ENCODE data around the gene CEP78.
"Not testable (repeated sequence)": the region's sequence is repeated elsewhere in the genome, so short reads cannot be mapped to it uniquely, and the experiment has no call there.

CEP78 gene

DNA sequence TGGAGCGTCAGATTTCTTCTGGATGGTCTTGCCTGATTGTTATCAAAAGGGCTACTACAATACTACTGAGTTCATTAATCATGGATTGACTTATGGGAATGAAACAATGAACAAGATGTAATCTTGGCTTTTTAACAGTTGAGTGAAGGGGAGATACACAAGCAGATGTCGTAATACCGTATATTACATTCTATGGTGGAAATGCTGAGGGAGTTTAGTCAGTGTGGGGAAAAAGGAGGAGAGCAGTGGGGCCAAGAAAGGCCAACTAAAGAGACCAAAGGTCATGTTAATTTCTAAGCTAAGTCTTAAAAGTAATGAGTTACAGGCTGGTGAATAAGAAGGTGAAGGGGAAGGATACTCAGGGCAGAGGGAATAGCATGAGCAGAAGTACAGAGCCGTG is 32.0 kb downstream of the CEP78 start:
- no peak overlapping the region for H3K4me3 ChIP-seq (ENCODE audit: low read length)
- H3K9ac ChIP-seq (ENCODE audit: low read length), result no peak overlapping the region
- no peak overlapping the region for H3K27ac ChIP-seq (ENCODE audit: low read length)
- no peaks in the 10 kb centered on the region for H3K9me3 ChIP-seq (ENCODE audit: control insufficient read depth, low read depth, low read length)
- H3K4me1 ChIP-seq (ENCODE audit: control insufficient read depth, low read depth, low read length), result no peaks in the 10 kb centered on the region
- H3K36me3 ChIP-seq (ENCODE audit: control insufficient read depth, low read depth, low read length), result peaks cover 70% of the 10 kb centered on the region
- H3K27me3 ChIP-seq (ENCODE audit: control insufficient read depth, insufficient read depth, low read length), result no peaks in the 10 kb centered on the region

DNA sequence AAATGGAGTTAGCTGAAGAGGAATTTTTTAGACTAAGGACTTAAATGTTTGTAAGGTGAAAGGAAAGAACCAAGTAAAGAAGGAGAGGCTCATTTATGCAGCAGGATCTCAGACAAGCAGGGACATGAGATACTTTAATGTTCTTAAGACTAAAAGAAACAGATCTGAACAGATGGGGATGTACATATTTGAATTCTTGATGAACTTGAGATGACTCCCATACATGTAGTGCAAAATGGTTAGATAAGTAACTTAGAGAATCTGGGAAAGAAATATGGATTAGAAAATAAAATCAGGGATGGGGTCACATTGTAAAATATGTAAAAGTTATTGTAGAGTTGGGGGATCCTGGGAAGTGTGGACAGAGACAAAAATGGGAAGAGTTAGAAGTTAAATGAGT is 33.9 kb downstream of the CEP78 start:
- Histone ChIP-seq H3K36me3 (ENCODE audit: control insufficient read depth, low read depth, low read length) (peaks cover 63% of the 10 kb centered on the region), H3K4me3 (ENCODE audit: low read length) (no peak overlapping the region), H3K9me3 (ENCODE audit: control insufficient read depth, low read depth, low read length) (no peaks in the 10 kb centered on the region), H3K4me1 (ENCODE audit: control insufficient read depth, low read depth, low read length) (no peaks in the 10 kb centered on the region), H3K27ac (ENCODE audit: low read length) (no peak overlapping the region), H3K9ac (ENCODE audit: low read length) (no peak overlapping the region), H3K27me3 (ENCODE audit: control insufficient read depth, insufficient read depth, low read length) (no peaks in the 10 kb centered on the region)

DNA sequence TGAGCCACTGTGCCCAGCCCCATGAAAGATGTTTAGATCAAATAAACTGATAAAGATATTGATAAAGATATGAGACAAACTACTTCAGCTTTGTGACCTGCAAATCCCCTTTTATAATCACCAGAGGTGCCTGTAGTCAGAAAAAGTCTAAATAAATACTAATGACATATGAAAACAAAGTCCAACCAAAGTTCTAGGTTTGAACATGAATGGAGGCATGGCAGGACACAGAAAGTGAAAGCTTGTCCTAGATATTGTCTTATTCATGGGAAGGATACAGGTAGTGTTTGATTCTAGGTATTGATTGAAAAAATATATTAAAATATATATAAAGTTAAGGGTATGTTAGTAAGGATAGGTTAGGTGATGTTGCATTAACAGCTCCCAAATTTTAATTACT is 36.4 kb downstream of the CEP78 start:
- Histone ChIP-seq H3K4me1 (ENCODE audit: control insufficient read depth, low read depth, low read length) (no peaks in the 10 kb centered on the region), H3K27ac (ENCODE audit: low read length) (no peak overlapping the region), H3K36me3 (ENCODE audit: control insufficient read depth, low read depth, low read length) (peaks cover 38% of the 10 kb centered on the region), H3K4me3 (ENCODE audit: low read length) (no peak overlapping the region), H3K27me3 (ENCODE audit: control insufficient read depth, insufficient read depth, low read length) (no peaks in the 10 kb centered on the region), H3K9me3 (ENCODE audit: control insufficient read depth, low read depth, low read length) (no peaks in the 10 kb centered on the region), H3K9ac (ENCODE audit: low read length) (no peak overlapping the region)

DNA sequence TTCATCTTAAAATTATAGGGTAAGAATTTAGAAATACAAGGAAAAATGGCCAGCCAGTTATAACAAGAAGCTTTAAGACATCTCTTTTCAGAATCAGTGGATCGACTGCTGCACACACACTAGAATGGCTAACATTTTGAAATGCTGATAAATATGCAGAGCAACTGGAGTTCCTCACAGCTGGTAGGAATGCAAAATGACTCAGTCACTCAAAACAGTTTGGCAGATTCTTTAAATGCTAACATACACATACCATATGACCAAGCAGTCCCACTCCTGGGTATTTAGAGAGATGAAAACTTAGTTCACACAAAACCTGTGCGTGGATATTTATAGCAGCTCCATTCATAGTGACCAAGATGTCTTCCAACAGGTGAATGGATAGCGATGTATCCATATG is 37.9 kb downstream of the CEP78 start:
- no peaks in the 10 kb centered on the region for H3K9me3 ChIP-seq (ENCODE audit: control insufficient read depth, low read depth, low read length)
- no peak overlapping the region for H3K4me3 ChIP-seq (ENCODE audit: low read length)
- no peaks in the 10 kb centered on the region for H3K4me1 ChIP-seq (ENCODE audit: control insufficient read depth, low read depth, low read length)
- no peaks in the 10 kb centered on the region for H3K27me3 ChIP-seq (ENCODE audit: control insufficient read depth, insufficient read depth, low read length)
- no peak overlapping the region for H3K27ac ChIP-seq (ENCODE audit: low read length)
- H3K36me3 ChIP-seq (ENCODE audit: control insufficient read depth, low read depth, low read length), result peaks cover 27% of the 10 kb centered on the region
- H3K9ac ChIP-seq (ENCODE audit: low read length), result no peak overlapping the region

DNA sequence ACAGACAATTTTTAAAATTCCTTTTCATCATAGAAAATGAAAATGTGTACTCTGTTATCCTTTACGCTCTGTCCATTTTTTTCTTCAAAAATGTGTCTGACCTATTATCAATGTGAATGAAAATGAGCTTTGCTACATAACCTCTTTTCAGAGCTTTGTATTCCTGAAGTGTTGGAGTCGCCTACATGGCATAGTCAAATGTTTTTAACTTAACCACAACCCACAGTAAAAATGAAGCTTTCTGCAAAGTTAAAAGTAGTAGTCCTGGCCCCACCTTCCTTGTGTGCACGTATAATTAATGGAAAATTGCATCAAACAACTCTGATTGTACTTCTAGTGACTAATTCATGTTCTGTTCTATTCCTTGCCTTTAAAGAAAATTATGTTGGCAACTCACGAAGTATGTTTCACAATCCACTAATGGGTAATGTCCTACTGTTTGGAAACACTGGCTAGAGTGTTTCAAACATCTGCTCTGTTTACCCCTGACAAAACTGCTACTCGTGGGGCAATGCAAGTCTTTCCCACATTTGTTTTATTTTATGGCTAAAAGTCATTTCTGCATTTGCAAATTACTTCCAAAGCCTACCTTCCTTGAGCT is 42.4 kb downstream of the CEP78 start:
- no peaks in the 10 kb centered on the region for H3K36me3 ChIP-seq (ENCODE audit: control insufficient read depth, low read depth, low read length)
- H3K9me3 ChIP-seq (ENCODE audit: control insufficient read depth, low read depth, low read length), result no peaks in the 10 kb centered on the region
- H3K4me1 ChIP-seq (ENCODE audit: control insufficient read depth, low read depth, low read length), result no peaks in the 10 kb centered on the region
- H3K27ac ChIP-seq (ENCODE audit: low read length), result no peak overlapping the region
- H3K27me3 ChIP-seq (ENCODE audit: control insufficient read depth, insufficient read depth, low read length), result no peaks in the 10 kb centered on the region
- no peak overlapping the region for H3K9ac ChIP-seq (ENCODE audit: low read length)
- no peak overlapping the region for H3K4me3 ChIP-seq (ENCODE audit: low read length)

DNA sequence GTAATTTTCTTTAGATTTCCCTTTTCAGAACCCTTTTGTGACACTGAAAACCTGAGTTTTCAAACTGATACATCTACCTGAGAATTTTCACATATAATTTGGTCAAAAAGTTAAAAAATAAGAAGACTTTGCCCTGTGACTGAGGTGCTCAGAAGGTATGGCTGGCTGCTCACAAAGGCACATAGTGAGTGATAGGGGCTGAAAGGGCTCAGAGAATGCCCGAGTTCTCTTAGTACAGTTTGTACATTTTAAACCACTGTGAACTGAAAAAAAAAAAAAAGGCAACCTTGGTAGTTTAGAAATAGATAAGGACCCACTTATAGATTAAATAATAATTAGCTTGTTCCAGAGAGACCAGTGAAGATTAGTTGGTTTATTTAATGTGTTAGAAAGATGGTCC is 42.9 kb downstream of the CEP78 start:
- H3K4me1 ChIP-seq (ENCODE audit: control insufficient read depth, low read depth, low read length), result no peaks in the 10 kb centered on the region
- H3K9ac ChIP-seq (ENCODE audit: low read length), result no peak overlapping the region
- no peaks in the 10 kb centered on the region for H3K27me3 ChIP-seq (ENCODE audit: control insufficient read depth, insufficient read depth, low read length)
- H3K36me3 ChIP-seq (ENCODE audit: control insufficient read depth, low read depth, low read length), result no peaks in the 10 kb centered on the region
- H3K9me3 ChIP-seq (ENCODE audit: control insufficient read depth, low read depth, low read length), result no peaks in the 10 kb centered on the region
- no peak overlapping the region for H3K27ac ChIP-seq (ENCODE audit: low read length)
- no peak overlapping the region for H3K4me3 ChIP-seq (ENCODE audit: low read length)

DNA sequence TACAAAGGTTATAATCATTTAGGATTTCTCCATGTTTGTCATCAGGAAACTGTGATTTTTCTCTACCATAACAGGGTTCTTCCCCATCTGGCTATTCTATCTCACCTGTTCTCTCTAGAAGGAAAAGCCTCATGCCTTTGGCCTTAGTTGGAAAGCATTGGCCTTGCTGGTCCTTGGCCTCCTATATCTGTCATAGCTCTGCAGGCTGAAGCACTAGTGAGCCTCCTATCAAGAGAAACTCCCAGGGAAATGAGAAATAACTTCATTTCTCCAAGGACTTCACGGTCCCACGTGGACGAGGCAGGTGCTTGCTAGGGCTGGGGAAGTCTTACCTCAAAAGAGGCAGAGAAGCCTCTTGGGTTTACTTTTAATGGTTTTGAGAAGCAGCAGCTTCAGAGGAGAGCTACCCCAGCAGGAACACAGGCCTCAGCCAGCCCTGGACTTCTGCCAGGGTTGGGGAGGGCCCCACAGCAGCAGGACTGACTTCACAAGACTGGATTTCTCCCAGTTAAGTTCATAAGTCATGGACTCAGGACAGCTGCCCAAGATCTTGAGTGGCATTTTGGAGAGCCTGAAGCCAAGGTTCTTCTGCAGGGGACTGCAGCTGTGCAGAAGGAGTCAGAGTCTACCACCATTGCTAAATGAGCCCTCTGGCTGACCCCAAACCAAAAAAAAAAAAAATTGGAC is 45.2 kb downstream of the CEP78 start:
- Histone ChIP-seq H3K36me3 (ENCODE audit: control insufficient read depth, low read depth, low read length) (no peaks in the 10 kb centered on the region), H3K4me1 (ENCODE audit: control insufficient read depth, low read depth, low read length) (no peaks in the 10 kb centered on the region), H3K4me3 (ENCODE audit: low read length) (no peak overlapping the region), H3K9me3 (ENCODE audit: control insufficient read depth, low read depth, low read length) (no peaks in the 10 kb centered on the region), H3K27ac (ENCODE audit: low read length) (no peak overlapping the region), H3K9ac (ENCODE audit: low read length) (no peak overlapping the region), H3K27me3 (ENCODE audit: control insufficient read depth, insufficient read depth, low read length) (no peaks in the 10 kb centered on the region)

DNA sequence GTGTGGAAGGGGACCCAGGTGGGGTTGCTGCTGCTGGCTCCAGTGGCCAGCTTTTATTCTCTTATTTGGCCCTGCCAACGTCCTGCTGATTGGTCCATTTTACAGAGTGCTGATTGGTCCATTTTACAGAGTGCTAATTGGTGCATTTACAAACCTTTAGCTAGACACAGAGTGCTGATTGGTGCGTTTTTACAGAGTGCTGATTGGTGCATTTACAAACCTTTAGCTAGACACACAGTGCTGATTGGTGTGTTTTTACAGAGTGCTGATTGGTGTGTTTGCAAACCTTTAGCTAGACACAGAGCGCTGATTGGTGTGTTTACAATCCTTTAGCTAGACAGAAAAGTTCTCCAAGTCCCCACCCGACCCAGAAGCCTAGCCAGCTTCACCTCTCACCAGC is 48.3 kb downstream of the CEP78 start:
- not testable (repeated sequence) for H3K9me3 ChIP-seq (ENCODE audit: control insufficient read depth, low read depth, low read length); H3K27me3 ChIP-seq (ENCODE audit: control insufficient read depth, insufficient read depth, low read length); H3K4me1 ChIP-seq (ENCODE audit: control insufficient read depth, low read depth, low read length); H3K27ac ChIP-seq (ENCODE audit: low read length); H3K36me3 ChIP-seq (ENCODE audit: control insufficient read depth, low read depth, low read length); H3K9ac ChIP-seq (ENCODE audit: low read length); H3K4me3 ChIP-seq (ENCODE audit: low read length)

DNA sequence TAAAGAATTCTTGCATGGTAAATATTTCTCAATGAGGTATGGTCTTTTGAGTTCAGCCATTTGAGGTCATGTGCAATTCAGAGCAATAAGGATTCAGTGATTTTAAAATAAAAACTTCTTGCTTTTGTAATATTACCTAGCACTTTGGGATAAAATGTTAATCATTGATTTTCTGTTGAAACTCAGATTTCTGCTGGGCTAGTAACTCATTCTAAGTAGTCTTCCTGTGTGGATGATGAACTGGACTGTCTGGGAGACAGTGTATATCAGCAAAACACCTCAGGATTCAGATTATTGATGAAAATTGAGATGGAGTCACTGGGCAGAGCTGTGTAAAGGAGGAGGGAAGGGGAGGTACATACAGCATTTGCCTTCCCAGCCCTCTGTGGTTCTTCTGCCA is 50.2 kb downstream of the CEP78 start:
- Histone ChIP-seq H3K27me3 (ENCODE audit: control insufficient read depth, insufficient read depth, low read length) (no peaks in the 10 kb centered on the region), H3K27ac (ENCODE audit: low read length) (no peak overlapping the region), H3K9ac (ENCODE audit: low read length) (no peak overlapping the region), H3K4me1 (ENCODE audit: control insufficient read depth, low read depth, low read length) (no peaks in the 10 kb centered on the region), H3K9me3 (ENCODE audit: control insufficient read depth, low read depth, low read length) (no peaks in the 10 kb centered on the region), H3K36me3 (ENCODE audit: control insufficient read depth, low read depth, low read length) (no peaks in the 10 kb centered on the region), H3K4me3 (ENCODE audit: low read length) (no peak overlapping the region)

DNA sequence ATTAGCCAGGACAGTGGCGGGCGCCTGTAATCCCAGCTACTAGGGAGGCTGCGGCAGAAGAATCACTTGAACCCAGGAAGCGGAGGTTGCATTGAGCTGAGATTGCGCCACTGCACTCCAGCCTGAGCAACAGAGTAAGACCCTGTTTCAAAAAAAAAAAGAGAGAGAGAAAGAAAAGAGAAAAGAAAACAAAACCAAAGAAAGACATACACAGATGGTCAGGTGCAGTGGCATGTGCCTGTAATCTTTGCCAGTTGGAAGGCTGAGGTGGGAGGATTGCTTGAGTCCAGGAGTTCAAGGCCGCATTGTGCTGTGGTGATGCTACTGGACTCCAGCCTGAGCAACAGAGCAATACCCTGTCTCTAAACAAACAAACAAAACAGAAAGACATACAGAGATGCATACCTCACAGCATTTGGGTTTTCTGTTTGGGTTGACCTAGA is 51.1 kb downstream of the CEP78 start:
- no peaks in the 10 kb centered on the region for H3K27me3 ChIP-seq (ENCODE audit: control insufficient read depth, insufficient read depth, low read length)
- no peaks in the 10 kb centered on the region for H3K4me1 ChIP-seq (ENCODE audit: control insufficient read depth, low read depth, low read length)
- no peaks in the 10 kb centered on the region for H3K36me3 ChIP-seq (ENCODE audit: control insufficient read depth, low read depth, low read length)
- H3K4me3 ChIP-seq (ENCODE audit: low read length), result no peak overlapping the region
- no peak overlapping the region for H3K9ac ChIP-seq (ENCODE audit: low read length)
- no peaks in the 10 kb centered on the region for H3K9me3 ChIP-seq (ENCODE audit: control insufficient read depth, low read depth, low read length)
- H3K27ac ChIP-seq (ENCODE audit: low read length), result no peak overlapping the region

DNA sequence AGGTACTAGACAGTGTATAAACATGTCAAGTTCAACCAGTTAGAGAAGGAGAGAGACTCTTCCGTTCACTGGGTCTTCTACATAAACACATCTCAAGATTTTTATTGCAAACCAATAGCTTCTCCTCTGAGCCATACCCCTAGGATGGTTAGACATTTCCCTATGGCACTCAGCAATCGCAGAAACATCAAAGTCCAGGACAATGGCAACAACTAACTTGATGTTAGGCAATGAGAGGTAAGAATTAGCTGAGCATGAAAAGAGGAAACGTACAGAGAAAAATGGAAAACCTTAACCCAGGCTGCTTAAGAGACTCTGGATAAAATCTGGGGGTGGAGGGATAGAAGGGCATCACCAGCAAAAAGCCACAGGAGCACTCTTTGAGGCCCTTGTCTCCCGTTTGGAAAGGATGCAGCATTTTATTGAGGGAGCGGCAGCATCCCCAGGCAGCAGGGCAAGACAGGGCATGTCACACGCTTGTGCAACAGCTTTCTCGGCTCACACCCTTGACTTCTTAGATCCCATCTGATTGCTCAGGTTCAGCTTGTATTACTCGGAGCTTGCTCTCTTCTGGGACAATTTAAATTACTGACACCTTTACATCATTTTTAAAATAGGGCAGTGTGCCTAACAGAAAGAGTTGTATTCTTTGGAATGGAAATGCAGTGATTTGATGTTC is 52.5 kb downstream of the CEP78 start:
- Histone ChIP-seq H3K4me1 (ENCODE audit: control insufficient read depth, low read depth, low read length) (no peaks in the 10 kb centered on the region), H3K27ac (ENCODE audit: low read length) (no peak overlapping the region), H3K27me3 (ENCODE audit: control insufficient read depth, insufficient read depth, low read length) (no peaks in the 10 kb centered on the region), H3K9me3 (ENCODE audit: control insufficient read depth, low read depth, low read length) (no peaks in the 10 kb centered on the region), H3K9ac (ENCODE audit: low read length) (no peak overlapping the region), H3K4me3 (ENCODE audit: low read length) (no peak overlapping the region), H3K36me3 (ENCODE audit: control insufficient read depth, low read depth, low read length) (no peaks in the 10 kb centered on the region)

DNA sequence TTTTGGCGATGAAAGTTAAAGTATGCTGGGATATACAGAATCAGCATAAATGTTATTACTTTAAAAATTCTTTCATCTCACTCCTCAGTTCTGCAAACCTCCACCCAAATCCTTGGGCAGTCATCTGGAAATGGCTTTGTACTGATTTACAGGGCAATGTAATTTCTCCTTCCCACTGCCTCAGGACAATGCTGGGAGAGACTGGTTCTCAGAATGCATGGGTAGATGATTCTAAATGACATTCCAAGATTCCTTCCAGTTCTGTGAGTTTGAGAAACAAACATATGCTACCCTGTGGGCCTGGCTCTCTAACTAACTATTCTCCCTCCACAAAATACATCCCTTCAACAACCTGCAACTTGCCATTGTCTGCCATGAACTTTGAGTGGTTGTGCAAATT is 53.6 kb downstream of the CEP78 start:
- Histone ChIP-seq H3K36me3 (ENCODE audit: control insufficient read depth, low read depth, low read length) (no peaks in the 10 kb centered on the region), H3K9ac (ENCODE audit: low read length) (no peak overlapping the region), H3K4me1 (ENCODE audit: control insufficient read depth, low read depth, low read length) (no peaks in the 10 kb centered on the region)

More for the DNA sequence above, 53.6 kb downstream of the CEP78 start:
- H3K27me3 ChIP-seq (ENCODE audit: control insufficient read depth, insufficient read depth, low read length), result no peaks in the 10 kb centered on the region
- no peak overlapping the region for H3K27ac ChIP-seq (ENCODE audit: low read length)
- no peak overlapping the region for H3K4me3 ChIP-seq (ENCODE audit: low read length)
- no peaks in the 10 kb centered on the region for H3K9me3 ChIP-seq (ENCODE audit: control insufficient read depth, low read depth, low read length)
